NCI-H2227 (cell line): ENCODE measurements around the gene UNC13A.

Experiments used
- DNase-seq: peaks from one replicate; lab custom pipeline; 2025; ENCODE audit not compliant: unreplicated experiment; lab: John Stamatoyannopoulos, UW

The UNC13A gene

DNA sequence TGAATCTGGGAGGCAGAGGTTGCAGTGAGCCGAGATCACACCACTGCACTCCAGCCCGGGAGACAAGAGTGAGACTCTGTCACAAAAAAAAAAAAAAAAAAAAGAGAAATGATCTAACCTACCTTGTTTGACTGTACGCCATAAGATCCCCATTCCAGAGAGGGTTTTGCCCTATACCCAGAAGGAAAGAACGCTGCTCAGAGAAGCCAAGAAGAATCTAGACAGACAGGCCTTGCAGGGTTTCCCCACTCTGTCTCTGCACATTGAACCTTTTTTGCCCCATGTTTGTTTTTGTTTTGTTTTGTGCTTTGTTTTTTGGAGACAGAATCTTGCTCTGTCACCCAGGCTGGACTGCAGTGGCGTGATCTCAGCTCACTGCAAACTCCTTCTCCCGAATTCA lies 23.7 kb upstream of the UNC13A start:
- no peak for DNase-seq

DNA sequence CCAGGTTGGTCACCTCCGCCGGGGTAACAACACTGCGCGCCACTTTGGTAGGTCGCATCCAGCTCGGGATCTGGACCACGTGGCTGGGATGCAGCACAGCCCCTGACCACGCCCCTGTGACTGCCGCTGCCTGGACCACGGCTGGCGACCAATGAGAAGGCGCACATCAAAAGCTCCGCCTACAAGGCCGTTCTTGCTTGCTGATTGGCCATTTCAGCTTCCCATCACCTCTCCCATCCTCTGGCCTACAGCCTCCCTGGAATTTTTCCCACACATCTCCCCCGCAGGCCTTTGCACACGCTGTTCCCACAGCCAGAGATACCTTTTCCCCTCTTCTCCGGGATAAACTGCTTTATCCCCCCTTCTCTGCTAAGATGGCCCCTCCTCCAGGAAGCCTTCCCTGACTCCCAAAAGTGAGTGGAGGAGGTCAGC lies 18.6 kb upstream of the UNC13A start:
- DNase-seq: no peak

DNA sequence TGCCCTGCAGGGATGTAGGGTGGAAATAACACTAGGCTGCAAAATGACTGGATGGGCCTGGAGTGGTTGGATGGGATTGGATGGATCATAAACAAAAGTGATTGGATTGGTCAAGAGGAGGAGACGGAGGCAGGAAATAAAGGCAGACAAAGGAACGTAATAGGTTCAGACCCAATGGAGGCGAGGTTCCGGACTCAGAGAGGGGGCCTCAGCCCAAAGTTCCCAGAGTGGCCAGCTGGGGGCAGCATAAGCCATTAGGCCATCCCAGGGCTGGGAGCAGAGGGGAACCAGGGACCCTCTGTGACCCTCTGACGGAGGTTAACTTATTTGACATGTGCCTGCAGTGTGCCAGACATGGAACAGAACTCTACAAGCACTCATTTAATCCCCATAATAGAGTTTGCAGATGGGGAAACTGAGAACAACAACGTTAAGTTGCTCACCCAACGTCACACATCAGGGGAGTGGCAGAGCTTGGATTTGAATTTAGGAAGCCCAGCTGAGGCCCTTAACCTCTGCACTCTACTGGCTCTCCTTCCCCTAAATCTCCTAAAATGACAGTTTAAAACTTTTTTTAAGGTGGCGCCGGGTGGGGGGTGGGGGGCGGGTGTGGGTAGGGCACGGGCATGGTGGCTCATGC lies 15.8 kb upstream of the UNC13A start:
- no peak for DNase-seq

DNA sequence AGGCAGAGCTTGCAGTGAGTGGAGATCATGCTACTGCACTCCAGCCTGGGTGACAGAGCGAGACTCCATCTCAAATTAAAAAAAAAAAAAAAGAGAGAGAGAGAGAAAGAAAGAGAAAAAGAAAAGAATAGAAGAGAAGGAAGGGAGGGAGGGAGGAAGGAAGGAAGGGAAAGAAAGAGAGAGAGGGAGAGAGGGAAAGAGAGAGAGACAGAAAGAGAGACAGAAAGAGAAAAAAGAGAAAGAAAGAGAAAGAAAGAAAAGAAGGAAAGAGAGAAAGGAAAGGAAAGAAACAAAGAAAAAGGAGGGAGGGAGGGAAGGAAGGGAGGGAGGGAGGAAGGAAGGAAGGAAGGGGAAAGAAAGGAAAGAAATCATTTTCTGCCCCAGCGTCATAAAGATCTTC lies 7.0 kb upstream of the UNC13A start:
- no peak for DNase-seq

DNA sequence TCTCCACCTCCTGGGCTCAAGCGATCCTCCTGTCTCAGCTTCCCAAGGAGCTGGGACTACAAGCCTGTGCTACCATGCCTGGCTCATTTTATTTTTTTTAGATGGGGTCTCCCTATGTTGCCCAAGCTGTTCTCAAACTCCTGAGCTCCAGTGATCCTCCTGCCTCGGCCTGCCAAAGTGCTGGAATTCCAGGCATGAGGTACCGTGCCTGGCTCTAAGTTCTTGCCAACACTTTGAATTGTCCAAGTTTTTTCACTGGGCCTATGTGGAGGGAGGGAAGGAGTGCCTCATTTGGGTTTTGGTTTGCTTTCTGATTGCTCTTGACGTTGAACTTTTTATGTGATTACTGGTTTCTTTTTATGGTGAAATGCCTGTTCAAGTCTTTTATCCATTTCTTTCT lies 4.4 kb upstream of the UNC13A start:
- no peak for DNase-seq

DNA sequence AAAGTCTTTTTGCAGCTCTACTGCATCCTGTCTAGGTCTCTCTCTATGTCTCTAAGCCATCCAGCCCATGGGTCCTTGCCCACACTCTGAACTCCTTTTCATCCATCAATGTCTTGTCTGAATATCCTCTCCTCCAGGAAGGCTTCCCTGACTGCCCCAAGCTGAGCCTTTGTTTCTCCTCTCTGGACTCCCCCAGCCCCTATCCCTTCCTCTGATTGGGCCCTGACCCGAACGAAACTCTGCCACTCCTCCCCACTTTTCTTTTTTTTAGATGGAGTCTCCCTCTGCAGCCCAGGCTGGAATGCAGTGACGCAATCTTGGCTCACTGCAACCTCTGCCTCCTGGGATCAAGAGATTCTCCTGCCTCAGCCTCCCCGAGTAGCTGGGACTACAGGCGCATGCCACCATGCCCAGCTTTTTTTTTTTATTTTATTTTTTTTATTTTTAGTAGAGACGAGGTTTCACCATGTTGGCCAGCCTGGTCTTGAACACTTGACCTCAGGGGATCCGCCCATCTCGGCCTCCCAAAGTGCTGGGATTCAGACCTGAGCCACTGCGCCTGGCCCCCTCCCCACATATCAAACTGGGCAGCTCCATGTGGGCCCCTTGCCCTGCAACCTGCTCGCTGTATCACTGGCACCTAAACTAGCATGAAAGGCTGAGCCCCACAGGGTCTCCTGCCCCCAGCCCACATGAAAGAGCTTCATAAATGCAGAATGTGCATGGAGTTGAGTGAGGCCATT lies 870 bp upstream of the UNC13A start:
- DNase-seq: no peak

DNA sequence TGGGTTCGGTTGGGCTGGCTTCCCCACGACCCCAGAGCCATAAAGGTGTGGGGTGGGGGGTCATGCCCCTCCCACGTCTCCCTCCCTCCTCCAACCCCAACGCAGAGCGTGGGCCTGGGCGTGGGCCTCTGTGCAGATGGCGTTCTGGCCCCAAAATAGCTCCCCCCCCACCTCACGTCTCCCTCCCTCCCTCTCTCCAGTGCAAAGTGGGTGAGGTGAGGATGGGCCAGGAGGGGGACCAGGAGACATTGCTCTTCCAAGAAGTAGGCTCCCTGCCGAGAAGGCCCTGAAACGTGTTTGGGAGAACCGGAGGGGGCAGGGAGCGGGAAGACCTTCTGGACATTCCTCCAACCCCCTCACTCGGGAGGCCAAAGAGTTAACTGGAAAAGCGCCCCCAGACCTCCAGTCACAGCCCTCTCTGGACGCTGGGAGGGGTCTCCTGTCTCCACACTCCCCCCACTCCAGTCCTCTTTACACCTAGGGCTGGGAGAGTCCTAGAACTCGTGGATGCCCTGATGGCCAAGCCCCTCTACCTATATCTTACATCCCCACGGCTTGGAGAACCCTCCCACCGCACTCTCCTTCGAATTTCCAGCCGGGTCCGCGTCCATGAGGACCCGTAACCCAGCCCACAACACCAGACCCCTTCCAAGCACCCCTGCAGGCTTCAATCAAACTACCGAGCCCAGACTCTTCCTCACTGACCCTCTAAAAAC lies 855 bp downstream of the UNC13A start:
- no peak for DNase-seq

DNA sequence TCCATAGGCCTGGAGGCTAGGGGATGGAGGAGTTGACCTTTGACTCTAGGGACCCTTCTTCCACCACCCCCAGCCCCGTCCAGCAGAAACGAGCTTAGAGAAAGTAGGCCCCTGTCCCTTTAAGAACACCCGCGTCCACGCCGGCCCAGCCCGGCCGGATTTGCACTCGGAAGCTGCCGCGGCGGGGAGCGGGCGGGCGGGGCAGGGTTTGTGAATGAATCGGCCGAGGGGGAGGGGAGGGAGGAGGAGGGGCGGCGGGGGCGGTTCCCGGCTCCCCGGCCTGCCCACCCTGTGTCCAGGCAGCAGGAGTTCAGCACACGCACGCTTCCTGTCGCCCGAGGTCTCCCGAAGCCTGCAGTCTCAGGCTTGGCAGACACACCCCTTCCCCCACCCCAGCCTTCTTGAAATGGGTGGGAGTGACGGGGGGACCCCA lies 1.5 kb downstream of the UNC13A start:
- peak; percentile 60 for DNase-seq

DNA sequence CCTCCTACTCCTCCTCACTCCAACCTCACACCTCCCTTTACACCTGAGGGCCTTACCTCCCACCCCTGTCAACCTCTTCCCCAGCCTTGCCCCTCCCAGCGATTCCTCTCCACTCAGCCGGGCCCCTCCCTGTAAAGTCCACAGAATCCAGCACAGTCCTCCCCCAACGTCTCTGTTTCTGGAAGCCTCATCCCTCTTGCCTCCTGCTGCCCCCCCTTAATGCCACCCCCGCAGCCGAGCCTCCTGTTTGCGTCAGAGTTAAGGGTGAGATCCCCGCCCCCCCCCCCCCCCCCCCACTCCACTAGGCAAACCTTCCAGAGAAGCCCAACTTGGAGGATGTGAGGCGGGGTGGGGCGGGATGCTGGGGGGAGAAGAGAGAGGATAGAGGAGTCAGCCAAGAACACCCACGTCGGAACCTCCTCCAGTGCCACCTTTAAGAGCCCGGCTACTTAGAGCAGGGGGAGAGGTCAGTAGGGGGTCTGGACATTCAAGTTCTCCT lies 2.1 kb downstream of the UNC13A start:
- DNase-seq: no peak

DNA sequence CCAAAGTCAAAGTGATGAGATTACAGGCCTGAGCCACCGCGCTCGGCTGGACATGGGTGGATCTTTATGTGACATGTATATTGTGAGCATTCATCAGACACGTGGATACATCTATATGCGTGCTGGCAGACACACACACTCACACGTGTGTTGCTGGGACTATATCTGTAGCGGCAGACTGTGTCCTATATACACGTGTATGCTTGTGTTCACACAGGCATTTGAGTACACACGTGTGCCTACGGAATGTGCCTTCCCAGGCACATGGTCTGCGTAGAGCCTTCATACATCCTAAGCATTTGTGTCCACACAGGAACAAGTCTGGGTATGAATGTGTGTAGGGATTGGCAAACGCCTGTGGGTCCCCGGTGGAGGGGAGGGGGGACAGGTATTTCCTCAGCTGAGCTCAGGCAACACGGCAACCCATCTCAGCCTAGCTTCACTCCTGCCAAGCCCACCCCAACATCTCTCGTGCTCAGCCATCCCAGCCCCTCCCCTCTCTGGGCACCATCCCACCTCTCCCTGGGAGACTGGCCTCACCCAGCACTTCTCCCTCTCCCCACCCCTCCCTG lies 2.6 kb downstream of the UNC13A start:
- DNase-seq: no peak

DNA sequence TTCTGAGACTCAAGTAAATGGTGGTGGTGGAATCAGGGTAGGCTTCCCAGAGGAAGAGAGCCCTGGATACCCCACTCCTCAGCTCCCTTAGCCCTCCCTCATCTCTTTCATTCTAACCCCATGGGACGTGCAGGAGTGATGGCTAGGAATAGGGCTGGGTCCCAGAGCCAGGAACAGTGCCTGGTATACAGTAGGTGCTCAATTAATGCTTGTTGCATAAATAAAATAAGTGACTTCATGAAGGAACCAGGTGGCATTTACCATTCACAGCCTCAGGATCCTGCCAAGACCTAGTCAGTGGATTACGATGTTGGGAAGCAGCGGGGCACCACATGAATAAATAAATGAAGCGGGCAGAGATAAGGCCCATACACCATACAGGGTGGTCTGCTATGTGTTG lies 3.9 kb downstream of the UNC13A start:
- no peak for DNase-seq

DNA sequence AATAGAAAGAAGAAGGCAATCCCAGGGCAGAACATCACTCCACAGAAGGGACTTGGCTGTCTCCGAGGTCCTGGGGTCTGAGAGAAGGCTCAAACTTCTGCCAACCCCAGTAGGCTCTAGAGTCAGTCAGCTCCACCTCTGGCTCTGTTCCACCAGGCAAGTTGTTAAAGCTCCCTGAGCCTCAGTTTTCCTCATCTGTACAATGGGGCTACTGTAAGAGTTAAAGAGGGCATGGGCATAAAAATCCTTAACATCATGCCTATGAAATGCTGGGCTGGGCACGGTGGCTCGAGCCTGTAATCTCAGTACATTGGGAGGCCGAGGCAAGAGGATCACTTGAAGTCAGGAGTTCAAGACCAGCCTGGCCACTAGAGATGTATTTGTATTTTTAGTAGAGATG lies 5.1 kb downstream of the UNC13A start:
- no peak for DNase-seq

DNA sequence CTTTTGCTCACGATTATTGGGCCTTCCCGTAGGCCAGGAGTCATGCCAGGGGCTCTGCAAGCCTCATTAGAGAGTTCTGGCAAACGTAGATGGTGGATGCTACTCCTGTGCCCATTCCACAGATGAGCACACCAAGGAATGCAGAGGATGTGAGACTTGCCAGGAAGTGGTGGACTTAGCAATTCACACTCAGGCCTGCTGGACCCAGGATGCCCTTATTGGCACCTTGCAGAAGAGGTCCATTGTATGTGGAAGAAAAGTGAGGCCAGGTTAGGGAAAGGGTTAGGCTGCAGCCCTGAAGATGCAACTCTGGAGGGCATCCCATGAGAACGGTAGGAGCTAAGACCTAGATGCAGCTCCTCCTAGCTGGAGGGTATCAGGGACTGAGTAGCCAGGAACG lies 5.9 kb downstream of the UNC13A start:
- no peak for DNase-seq

DNA sequence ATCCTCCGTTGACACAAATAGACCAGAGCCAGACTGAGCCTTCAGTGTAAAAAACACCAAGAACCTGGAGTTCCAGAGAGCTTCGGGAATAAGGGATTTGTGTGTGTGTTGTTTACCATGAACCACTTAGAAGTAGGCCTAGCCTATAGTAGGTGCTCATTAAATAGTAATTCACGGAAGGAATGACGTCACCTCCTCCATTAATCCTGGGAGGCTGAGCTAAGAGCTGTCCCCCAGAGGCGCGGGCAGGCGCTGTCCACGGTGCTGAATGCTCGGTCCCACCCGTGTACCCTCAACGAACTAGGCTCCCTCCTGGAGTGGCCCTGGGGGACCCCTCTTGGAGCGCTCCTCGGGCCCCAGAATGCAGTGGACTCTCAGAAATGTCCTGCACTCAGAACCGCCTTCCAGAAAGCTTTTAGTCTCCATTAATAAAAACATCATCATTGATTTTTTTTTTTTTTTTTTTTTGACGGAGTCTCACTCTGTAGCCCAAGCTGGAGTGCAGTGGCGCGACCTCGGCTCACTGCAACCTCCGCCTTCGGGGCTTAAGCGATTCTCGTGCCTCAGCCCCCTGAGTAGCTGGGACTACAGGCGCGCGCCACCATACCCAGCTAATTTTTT lies 6.5 kb downstream of the UNC13A start:
- no peak for DNase-seq

DNA sequence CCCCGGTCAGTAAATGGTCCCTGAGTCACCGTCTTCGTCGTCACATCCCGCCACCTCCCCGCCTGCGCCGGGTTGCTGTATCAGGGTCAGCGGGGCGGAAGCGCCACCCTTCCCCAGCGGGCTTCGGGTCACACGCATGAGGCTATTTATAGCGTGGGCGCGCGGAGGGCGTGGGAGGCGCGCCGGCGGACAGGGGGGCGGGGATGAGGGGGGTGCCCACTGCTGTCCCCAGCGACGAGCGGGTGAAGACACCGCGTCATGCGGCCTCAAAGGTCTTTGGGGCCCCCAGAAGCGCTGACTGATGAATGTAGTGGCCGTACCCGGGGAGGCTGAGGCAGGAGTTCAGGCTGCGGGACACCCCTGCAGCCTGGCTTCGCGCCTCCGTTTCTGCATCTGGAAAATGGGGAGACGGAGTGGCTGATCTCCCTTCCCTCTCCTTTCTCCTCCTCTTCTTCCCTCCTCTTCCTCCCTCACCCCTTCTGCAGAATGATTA lies 7.9 kb downstream of the UNC13A start:
- DNase-seq: peak; percentile 69

DNA sequence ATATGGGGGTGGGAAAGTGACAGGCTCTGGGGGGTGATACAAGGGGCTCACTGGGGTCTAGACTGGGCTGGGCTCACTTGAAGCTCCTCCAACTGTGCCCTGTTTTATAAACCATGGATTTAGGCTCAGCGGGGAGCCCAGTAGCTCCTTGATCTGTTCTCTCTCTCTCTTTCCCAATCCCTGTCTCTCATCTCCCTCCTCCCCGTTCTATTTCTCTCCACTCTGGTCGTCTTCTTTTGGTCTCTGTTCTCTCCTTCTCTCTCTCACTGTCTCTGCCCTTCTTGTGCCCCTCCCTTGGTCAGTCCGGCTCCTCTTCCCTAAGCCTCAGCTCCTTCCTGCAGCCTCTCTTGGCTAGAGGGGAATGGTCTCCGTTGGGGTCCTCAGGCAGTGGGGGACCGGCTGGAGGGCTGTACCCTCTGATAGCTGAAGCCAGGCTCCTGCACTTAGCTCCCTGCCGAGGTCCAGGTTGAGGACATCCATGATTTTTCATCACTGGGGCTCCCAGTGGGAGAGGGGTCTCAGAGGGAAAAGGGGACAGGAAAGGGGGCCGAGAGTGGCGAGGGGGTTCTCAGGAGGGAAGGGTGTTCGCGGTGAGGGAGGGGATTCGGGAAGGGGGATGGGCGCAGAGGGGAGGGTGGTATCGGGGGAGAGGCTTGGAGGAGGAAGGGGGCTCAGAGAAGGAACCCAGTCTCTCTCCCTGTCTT lies 8.5 kb downstream of the UNC13A start:
- no peak for DNase-seq

DNA sequence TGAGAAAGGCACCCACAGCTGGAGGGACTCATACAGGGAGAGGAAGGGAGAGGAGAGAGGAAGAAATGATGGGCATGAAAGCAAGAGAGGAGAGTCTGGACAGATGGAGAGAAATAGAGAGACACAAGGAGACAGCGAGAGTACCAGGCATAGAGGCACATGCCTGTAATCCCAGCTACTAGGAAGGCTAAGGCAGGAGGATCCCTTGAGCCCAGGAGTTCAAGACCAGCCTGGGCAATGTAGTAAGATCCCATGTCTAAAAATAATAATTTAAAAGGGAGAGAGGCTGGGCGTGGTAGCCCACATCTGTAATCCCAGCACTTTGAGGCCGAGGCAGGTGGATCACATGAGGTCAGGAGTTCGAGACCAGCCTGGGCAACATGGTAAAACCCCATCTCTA lies 9.3 kb downstream of the UNC13A start:
- DNase-seq: no peak

DNA sequence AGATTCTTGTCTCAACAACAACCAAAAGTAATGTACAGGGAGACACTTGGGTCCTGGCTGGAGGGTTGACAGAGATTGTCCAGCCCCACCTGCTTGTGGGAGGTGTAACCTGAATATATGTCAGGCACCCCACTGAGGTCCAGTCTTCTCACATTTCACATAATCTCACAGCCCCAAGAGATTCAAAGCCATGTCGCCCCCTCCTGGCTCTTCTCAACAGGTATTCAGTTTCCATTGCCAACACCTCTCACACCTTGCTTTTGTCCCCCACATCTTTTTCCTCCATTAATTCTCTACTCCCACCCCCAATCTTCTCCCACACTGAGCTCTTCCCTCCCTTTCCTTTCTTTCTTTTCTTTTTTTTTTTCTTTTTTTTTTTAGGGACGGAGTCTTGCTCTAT lies 11.2 kb downstream of the UNC13A start:
- DNase-seq: no peak

DNA sequence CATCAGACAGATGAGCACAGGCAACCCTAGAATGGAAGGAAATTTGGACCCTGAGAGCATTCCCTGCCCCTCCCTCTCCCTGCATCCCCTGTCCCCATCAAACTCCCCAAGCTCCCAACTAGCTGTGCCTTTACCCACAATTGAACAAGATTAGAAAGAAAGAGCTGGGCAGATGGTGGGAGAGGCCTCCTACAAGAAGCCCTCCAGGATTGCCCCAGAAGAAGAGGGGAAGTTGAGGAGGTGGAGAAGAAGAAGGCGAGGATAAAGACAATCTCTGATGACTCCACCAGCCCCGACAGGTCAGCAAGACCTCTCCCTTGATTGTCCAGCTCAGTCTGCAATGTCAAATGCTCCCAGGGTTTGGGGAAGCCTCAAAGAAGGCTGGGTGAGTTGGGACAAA lies 11.9 kb downstream of the UNC13A start:
- no peak for DNase-seq
